ENCODE data around the gene ARHGEF25.
"Not testable (repeated sequence)": the region's sequence is repeated elsewhere in the genome, so short reads cannot be mapped to it uniquely, and the experiment has no call there.

ARHGEF25 gene

GRCh38 chr12:57615637-57616036 lies 4.4 kb downstream of the ARHGEF25 start:
- peaks cover 19% of the 10 kb centered on the region for H3K27me3 ChIP-seq (ENCODE audit: insufficient read depth, poor library complexity, severe bottlenecking)

DNA sequence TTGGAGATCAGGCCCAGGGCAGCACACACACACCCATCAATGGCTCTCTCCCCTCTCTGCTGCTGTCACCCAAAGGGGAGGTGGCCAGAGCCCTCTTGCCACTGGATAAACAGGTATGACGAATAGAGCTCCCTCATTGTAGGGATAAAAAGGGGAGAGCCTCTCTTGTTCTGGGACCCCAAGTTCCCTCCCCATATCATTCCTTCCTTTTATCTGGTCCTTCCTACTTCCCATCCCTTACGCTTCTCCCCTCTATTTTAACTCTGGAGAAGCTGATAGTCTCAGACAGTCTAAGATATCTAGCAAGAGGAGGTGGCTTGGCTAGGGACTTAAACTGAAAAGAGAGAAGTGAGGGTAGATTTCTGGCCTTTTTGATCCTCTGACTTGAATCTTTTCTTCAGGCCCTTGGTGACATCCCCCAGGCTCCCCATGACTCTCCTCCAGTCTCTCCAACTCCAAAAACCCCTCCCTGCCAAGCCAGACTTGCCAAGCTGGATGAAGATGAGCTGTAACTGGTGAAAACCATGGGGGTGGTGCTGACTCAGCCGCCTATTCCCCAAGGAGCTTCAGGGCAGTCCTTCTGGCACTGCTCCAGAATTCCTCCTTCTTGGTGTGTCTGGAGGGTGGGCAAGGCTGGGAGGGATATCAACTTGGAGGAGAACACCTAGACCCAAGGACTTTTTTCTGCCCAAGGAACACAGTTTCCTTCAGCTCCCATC lies 5.3 kb downstream of the ARHGEF25 start:
- Histone ChIP-seq H3K36me3 (ENCODE audit: low read depth) (no peaks in the 10 kb centered on the region), H3K27ac (ENCODE audit: poor library complexity, severe bottlenecking) (no peak overlapping the region), H3K9me3 (ENCODE audit: severe bottlenecking) (no peaks in the 10 kb centered on the region), H3K27me3 (ENCODE audit: insufficient read depth, poor library complexity, severe bottlenecking) (peaks cover 28% of the 10 kb centered on the region), H3K4me3 (ENCODE audit: severe bottlenecking) (no peak overlapping the region), H3K4me1 (ENCODE audit: insufficient read depth, poor library complexity, severe bottlenecking) (no peaks in the 10 kb centered on the region)
- ATAC-seq (ENCODE audit: low read depth) (0 out of 3 replicates have a peak, but pooled peaks have one; percentile 8), DNase-seq (ENCODE audit: low spot score) (peak; percentile 52)
- TF ChIP-seq CTCF (IDR thresholded peaks at IDR 0.05; ENCODE audit: poor library complexity, severe bottlenecking) = no peak

More at GRCh38 chr12:57615637-57616036, 4.4 kb downstream of the ARHGEF25 start:
- Histone ChIP-seq H3K36me3 (ENCODE audit: low read depth) (no peaks in the 10 kb centered on the region), H3K9me3 (ENCODE audit: severe bottlenecking) (no peaks in the 10 kb centered on the region), H3K4me1 (ENCODE audit: insufficient read depth, poor library complexity, severe bottlenecking) (no peaks in the 10 kb centered on the region), H3K4me3 (ENCODE audit: severe bottlenecking) (no peak overlapping the region), H3K27ac (ENCODE audit: poor library complexity, severe bottlenecking) (no peak overlapping the region)
- no peak for TF ChIP-seq CTCF (IDR thresholded peaks at IDR 0.05; ENCODE audit: poor library complexity, severe bottlenecking)
- DNase-seq (ENCODE audit: low spot score) (no peak), ATAC-seq (ENCODE audit: low read depth) (no peak)

GRCh38 chr12:57617942-57618341 lies 6.7 kb downstream of the ARHGEF25 start:
- no peak for TF ChIP-seq CTCF (IDR thresholded peaks at IDR 0.05; ENCODE audit: poor library complexity, severe bottlenecking)
- no peaks in the 10 kb centered on the region for H3K4me1 ChIP-seq (ENCODE audit: insufficient read depth, poor library complexity, severe bottlenecking)
- no peaks in the 10 kb centered on the region for H3K9me3 ChIP-seq (ENCODE audit: severe bottlenecking)
- no peak for ATAC-seq (ENCODE audit: low read depth)
- H3K4me3 ChIP-seq (ENCODE audit: severe bottlenecking) = no peak overlapping the region
- no peaks in the 10 kb centered on the region for H3K36me3 ChIP-seq (ENCODE audit: low read depth)
- H3K27me3 ChIP-seq (ENCODE audit: insufficient read depth, poor library complexity, severe bottlenecking) = peaks cover 40% of the 10 kb centered on the region
- no peak overlapping the region for H3K27ac ChIP-seq (ENCODE audit: poor library complexity, severe bottlenecking)
- DNase-seq (ENCODE audit: low spot score) = no peak

- not testable (repeated sequence) for H3K4me1 ChIP-seq (ENCODE audit: insufficient read depth, poor library complexity, severe bottlenecking); ATAC-seq (ENCODE audit: low read depth); H3K9me3 ChIP-seq (ENCODE audit: severe bottlenecking); H3K4me3 ChIP-seq (ENCODE audit: severe bottlenecking); H3K27ac ChIP-seq (ENCODE audit: poor library complexity, severe bottlenecking); H3K36me3 ChIP-seq (ENCODE audit: low read depth); DNase-seq (ENCODE audit: low spot score)
- H3K27me3 ChIP-seq (ENCODE audit: insufficient read depth, poor library complexity, severe bottlenecking) = peaks cover 44% of the 10 kb centered on the region
Measured at GRCh38 chr12:57618431-57618830, 7.2 kb downstream of the ARHGEF25 start.

DNA sequence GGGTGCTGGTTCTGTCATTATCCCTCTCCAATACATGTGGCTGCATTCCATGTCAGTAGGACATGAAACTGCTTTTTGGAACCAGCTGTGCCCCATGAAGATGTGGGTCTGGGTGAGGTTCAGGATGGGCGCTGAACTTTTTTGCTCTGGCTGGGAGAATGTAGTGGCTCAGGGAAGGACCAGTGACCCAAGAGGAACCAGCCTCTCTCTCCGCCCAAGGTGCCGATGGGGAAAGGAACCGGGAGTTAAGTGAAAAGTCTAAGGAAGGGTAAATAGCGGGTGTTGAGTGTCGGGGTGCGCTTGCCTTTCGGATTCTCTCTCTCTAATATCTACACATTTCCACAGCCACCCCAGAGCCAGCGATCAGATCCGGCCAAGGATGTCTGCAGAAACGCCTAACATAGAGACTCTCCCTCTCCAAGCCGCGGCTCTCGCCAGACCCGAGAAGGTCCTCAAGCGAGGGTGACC lies 7.8 kb downstream of the ARHGEF25 start:
- Histone ChIP-seq H3K27me3 (ENCODE audit: insufficient read depth, poor library complexity, severe bottlenecking) (peaks cover 44% of the 10 kb centered on the region), H3K4me3 (ENCODE audit: severe bottlenecking) (no peak overlapping the region), H3K27ac (ENCODE audit: poor library complexity, severe bottlenecking) (no peak overlapping the region), H3K4me1 (ENCODE audit: insufficient read depth, poor library complexity, severe bottlenecking) (no peaks in the 10 kb centered on the region), H3K36me3 (ENCODE audit: low read depth) (no peaks in the 10 kb centered on the region), H3K9me3 (ENCODE audit: severe bottlenecking) (no peaks in the 10 kb centered on the region)
- DNase-seq (ENCODE audit: low spot score) = no peak
- no peak for TF ChIP-seq CTCF (IDR thresholded peaks at IDR 0.05; ENCODE audit: poor library complexity, severe bottlenecking)
- ATAC-seq (ENCODE audit: low read depth) = no peak
